Glomerular visceral epithelial cell (primary cell): Measurements from ENCODE around the gene PGRMC1.
"Not testable (repeated sequence)": the region's sequence is repeated elsewhere in the genome, so short reads cannot be mapped to it uniquely, and the experiment has no call there.

ENCODE experiments used
- DNase-seq: peaks from one replicate; pipeline ENCODE4 v3.0.0-alpha.2; 2016; ENCODE audit errors: extremely low spot score

Gene PGRMC1

GRCh38 chrX:119235051-119235511 is 1.0 kb upstream of the PGRMC1 start:
- no peak for DNase-seq

- peak; percentile 30 for DNase-seq
These were observed 807 bp downstream of the PGRMC1 start for GRCh38 chrX:119236623-119237561.

GRCh38 chrX:119237562-119237942 is 1.5 kb downstream of the PGRMC1 start:
- no peak for DNase-seq

GRCh38 chrX:119238557-119238956 is 2.5 kb downstream of the PGRMC1 start:
- DNase-seq: no peak

- DNase-seq: peak; percentile 12
These were observed 4.3 kb downstream of the PGRMC1 start for GRCh38 chrX:119240356-119240755.

- DNase-seq: no peak
These were observed 11.6 kb downstream of the PGRMC1 start for GRCh38 chrX:119247702-119248101.

- no peak for DNase-seq
These were observed 13.8 kb downstream of the PGRMC1 start for GRCh38 chrX:119249891-119250290.

- DNase-seq: no peak
These were observed 15.3 kb downstream of the PGRMC1 start for GRCh38 chrX:119251386-119251785.

GRCh38 chrX:119252716-119253115 is 16.6 kb downstream of the PGRMC1 start:
- no peak for DNase-seq

GRCh38 chrX:119266364-119266995 is 30.4 kb downstream of the PGRMC1 start:
- peak; percentile 1 for DNase-seq

GRCh38 chrX:119267115-119267514 is 31.0 kb downstream of the PGRMC1 start:
- DNase-seq: not testable (repeated sequence)

GRCh38 chrX:119272882-119273419 is 36.9 kb downstream of the PGRMC1 start:
- DNase-seq: no peak

- peak; percentile 2 for DNase-seq
These were observed 37.5 kb downstream of the PGRMC1 start for GRCh38 chrX:119273420-119274192.

GRCh38 chrX:119282347-119282746 is 46.3 kb downstream of the PGRMC1 start:
- DNase-seq: not testable (repeated sequence)

- DNase-seq: no peak
These were observed 52.9 kb downstream of the PGRMC1 start for GRCh38 chrX:119288890-119289393.

GRCh38 chrX:119290476-119290875 is 54.4 kb downstream of the PGRMC1 start:
- DNase-seq: no peak

- DNase-seq: not testable (repeated sequence)
These were observed 55.2 kb downstream of the PGRMC1 start for GRCh38 chrX:119291246-119291645.

- DNase-seq: no peak
These were observed 56.4 kb downstream of the PGRMC1 start for GRCh38 chrX:119292445-119292844.
